ENCODE measurements around the gene LCE1F.

- TF ChIP-seq POLR2AphosphoS5 (IDR thresholded peaks at IDR 0.05; ENCODE audit: low read depth, low read length) (no peak), EZH2 (IDR thresholded peaks at IDR 0.05) (no peak)
These were observed 31.6 kb downstream of the LCE1F start, which contains the start of gene LCE1C for GRCh38 chr1:152806576-152806975.
